ENCODE measurements around the gene GPC1. TPM values are rescaled to one million over a fixed set of nuclear protein-coding genes. Genes with fewer than 3 reads are reported as not detected.

GPC1 gene
- total RNA-seq, 1 donor from 2014 or later = 89.9 TPM

GRCh38 chr2:240454106-240454901 lies 18.8 kb downstream of the GPC1 start:
- Mint-ChIP-seq H3K27ac (ENCODE audit: unreplicated experiment) (no peak overlapping the region), H3K36me3 (ENCODE audit: low read depth) (no peaks in the 10 kb centered on the region), H3K9me3 (no peaks in the 10 kb centered on the region), H3K27me3 (ENCODE audit: low read depth) (peaks cover 13% of the 10 kb centered on the region), H3K4me3 (peak overlapping the region; percentile 93), H3K4me1 (peaks cover 26% of the 10 kb centered on the region)
- TF ChIP-seq CTCF (conservative IDR thresholded peaks at IDR 0.05) = no peak
- DNase-seq (ENCODE audit: low read depth, low spot score) = no peak

- Mint-ChIP-seq H3K36me3 (ENCODE audit: low read depth) (no peaks in the 10 kb centered on the region), H3K27ac (ENCODE audit: unreplicated experiment) (no peak overlapping the region), H3K4me3 (peak overlapping the region; percentile 93), H3K4me1 (peaks cover 17% of the 10 kb centered on the region), H3K9me3 (no peaks in the 10 kb centered on the region), H3K27me3 (ENCODE audit: low read depth) (peaks cover 13% of the 10 kb centered on the region)
- no peak for DNase-seq (ENCODE audit: low read depth, low spot score)
- TF ChIP-seq CTCF (conservative IDR thresholded peaks at IDR 0.05) = no peak
Observed at GRCh38 chr2:240455272-240455646, 19.8 kb downstream of the GPC1 start.

GRCh38 chr2:240455647-240456446 lies 20.4 kb downstream of the GPC1 start:
- TF ChIP-seq CTCF (conservative IDR thresholded peaks at IDR 0.05) = no peak
- Mint-ChIP-seq H3K27ac (ENCODE audit: unreplicated experiment) (no peak overlapping the region), H3K4me3 (peak overlapping the region; percentile 47), H3K4me1 (peaks cover 12% of the 10 kb centered on the region), H3K27me3 (ENCODE audit: low read depth) (peaks cover 13% of the 10 kb centered on the region), H3K9me3 (no peaks in the 10 kb centered on the region), H3K36me3 (ENCODE audit: low read depth) (no peaks in the 10 kb centered on the region)
- no peak for DNase-seq (ENCODE audit: low read depth, low spot score)

- Mint-ChIP-seq H3K9me3 (no peaks in the 10 kb centered on the region), H3K36me3 (ENCODE audit: low read depth) (no peaks in the 10 kb centered on the region), H3K27ac (ENCODE audit: unreplicated experiment) (no peak overlapping the region), H3K4me3 (peak overlapping the region; percentile 62), H3K27me3 (ENCODE audit: low read depth) (peaks cover 13% of the 10 kb centered on the region), H3K4me1 (peaks cover 12% of the 10 kb centered on the region)
- TF ChIP-seq CTCF (conservative IDR thresholded peaks at IDR 0.05) = no peak
- DNase-seq (ENCODE audit: low read depth, low spot score) = no peak
Observed at GRCh38 chr2:240456447-240457222, 21.2 kb downstream of the GPC1 start.

All from neural crest cell (in vitro differentiated cells).